Erythroblast (primary cell): Measurements from ENCODE around the gene SLC2A13.

Experiments used
- GATA1 ChIP-seq: IDR thresholded peaks from 2 replicates; pipeline ENCODE4 v1.6.1; 2011; ENCODE audit warnings: low read depth, mild to moderate bottlenecking, control low read depth, low read length, moderate library complexity
- POLR2A ChIP-seq: IDR thresholded peaks from 2 replicates; pipeline ENCODE4 v1.6.1; 2011; ENCODE audit warnings: mild to moderate bottlenecking, low read length

DNA sequence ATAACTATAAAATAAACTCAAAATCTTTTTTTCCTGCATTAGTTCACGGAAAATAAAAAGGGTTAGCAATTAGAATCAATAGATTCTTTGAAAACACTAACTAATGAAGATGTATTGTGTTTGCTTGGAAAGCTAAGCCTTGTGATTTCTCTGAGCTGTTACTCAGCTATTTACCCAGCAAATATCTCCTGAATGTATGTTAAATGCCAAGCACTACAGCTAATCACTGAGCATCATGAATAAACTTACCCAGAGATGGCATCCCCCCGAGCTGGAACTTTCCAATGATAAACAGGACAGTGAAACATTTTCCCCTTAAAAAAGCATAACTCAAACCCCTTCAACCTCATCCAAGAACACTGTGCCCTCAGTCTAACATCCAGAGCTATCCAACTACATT is 71.2 kb downstream of the SLC2A13 start:
- TF ChIP-seq POLR2A = no peak
- no peak for TF ChIP-seq GATA1
